ENCODE results near the gene LCP1. TPM values are rescaled to one million over a fixed set of nuclear protein-coding genes. Genes with fewer than 3 reads are reported as not detected.
A peak's percentile ranks its signal among the peaks of the same experiment; 100 is the strongest.

The LCP1 gene
- total and polyA plus RNA-seq, 2 of the 13 experiments (the other 11 are each of a cell fraction or from before 2014, with no cell fraction given), result 1.6 TPM

DNA sequence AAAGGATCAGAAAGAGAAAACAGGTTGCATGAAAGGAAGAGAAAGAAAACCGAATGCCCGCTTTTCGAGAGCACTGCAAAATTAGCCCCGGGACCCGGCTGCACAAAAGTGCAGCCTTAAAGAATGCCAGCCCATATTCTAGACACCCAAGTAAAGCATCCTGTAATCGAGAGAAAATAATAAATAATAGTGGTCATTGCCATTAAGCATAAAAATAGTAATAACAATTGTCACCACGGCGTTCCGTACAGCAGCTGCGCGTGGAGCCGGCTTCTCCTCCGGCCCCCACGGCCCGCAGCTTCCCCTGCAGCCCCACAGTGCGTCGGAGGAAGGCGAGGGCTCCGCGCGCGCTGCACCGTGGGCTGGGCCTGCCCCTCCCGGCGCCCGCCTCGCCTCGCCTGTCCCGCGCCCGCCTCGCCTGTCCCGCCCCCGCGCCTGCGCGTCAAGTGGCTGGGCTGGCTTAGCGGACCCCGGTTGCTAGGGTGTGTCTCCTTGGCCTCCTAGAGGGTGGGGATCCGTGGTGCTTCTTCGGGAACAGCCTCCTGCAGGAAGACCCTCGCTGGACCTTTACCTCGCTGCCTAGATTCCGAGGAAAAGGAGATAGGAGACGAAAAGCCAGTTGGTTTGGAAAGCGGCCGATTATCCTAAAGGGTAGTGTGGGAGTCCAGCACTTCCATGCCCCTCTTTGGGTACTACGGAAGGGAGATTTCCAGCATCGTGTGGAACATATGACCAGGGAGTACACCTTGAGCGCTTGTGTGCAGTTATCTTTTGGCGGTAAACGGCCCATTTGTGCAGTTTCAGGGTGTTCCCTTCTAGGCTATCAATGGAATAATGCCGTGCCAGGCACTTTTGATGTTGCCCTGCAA is 29.7 kb upstream of the LCP1 start, which contains the start of gene LRRC63:
Gene LRRC63, plus strand, starts transcription at position 446 of the 869 bp plus-strand sequence. CDS start 1,107 bp downstream, outside the sequence.
- peak; percentile 97 for ATAC-seq
- Histone ChIP-seq H3K9ac (ENCODE audit: insufficient read depth, low read depth, low read length) (0 out of 2 replicates have a peak within 1 kb of the TSS, but pooled peaks have one; percentile 0), H3K36me3 (replicated peaks in 1 of 2; ENCODE audit: control insufficient read depth in 1 of 2, insufficient read depth in 2 of 2, low read length in 2 of 2) (no peaks in the 10 kb centered on the region), H2AFZ (ENCODE audit: low read length) (peak within 1 kb of the TSS; percentile 56), H3K27ac (ENCODE audit: extremely low read length, insufficient read depth, low read length) (no peak within 1 kb of the TSS), H4K20me1 (ENCODE audit: insufficient read depth, low read length) (no peaks in the 10 kb centered on the region), H3K4me2 (ENCODE audit: low read depth, low read length) (peak within 1 kb of the TSS; percentile 82), H3K79me2 (ENCODE audit: insufficient read depth, low read length) (no peaks in the 10 kb centered on the region), H3K4me1 (ENCODE audit: insufficient read depth, low read length) (peaks cover 15% of the 10 kb centered on the region), H3K27me3 (ENCODE audit: control insufficient read depth in 1 of 2, insufficient read depth in 2 of 2, low read length in 2 of 2) (peaks cover 6 to 31% of the 10 kb centered on the region in 2 experiments), H3K9me3 (ENCODE audit: low read length) (no peaks in the 10 kb centered on the region), H3K4me3 (replicated peaks in 1 of 3; ENCODE audit: insufficient read depth in 1 of 3, low read depth in 2 of 3, low read length in 3 of 3) (peak within 1 kb of the TSS; percentile 38 to 68 (median 41); a peak in 5 of 6 replicates)
- no TSS peak for BruUV-seq (replicated peaks)
- no peak for FAIRE-seq
- in situ Hi-C loops (cut with HindIII; ENCODE audit: extremely low pct_ligation_motif_present, low pct_unique_long_range_greater_than_20kb) (no loop called here), intact Hi-C loops (cut with micrococcal nuclease; ENCODE audit: unreplicated experiment) (no loop called here)
- CTCF ChIA-PET (ENCODE audit: low intra/inter-chr PET ratio, low total read pairs), result no interaction called here
- 14% methylated on average over 25 of the region's 53 CpGs for WGBS (ENCODE audit: low lambda C conversion rate)
- no peak for DNase-seq (ENCODE audit: low spot score)
- POLR2A ChIA-PET, result no interaction called here
- TF ChIP-seq, protein P1, sequence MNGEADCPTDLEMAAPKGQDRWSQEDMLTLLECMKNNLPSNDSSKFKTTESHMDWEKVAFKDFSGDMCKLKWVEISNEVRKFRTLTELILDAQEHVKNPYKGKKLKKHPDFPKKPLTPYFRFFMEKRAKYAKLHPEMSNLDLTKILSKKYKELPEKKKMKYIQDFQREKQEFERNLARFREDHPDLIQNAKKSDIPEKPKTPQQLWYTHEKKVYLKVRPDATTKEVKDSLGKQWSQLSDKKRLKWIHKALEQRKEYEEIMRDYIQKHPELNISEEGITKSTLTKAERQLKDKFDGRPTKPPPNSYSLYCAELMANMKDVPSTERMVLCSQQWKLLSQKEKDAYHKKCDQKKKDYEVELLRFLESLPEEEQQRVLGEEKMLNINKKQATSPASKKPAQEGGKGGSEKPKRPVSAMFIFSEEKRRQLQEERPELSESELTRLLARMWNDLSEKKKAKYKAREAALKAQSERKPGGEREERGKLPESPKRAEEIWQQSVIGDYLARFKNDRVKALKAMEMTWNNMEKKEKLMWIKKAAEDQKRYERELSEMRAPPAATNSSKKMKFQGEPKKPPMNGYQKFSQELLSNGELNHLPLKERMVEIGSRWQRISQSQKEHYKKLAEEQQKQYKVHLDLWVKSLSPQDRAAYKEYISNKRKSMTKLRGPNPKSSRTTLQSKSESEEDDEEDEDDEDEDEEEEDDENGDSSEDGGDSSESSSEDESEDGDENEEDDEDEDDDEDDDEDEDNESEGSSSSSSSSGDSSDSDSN (CRISPR knock-in tag; IDR thresholded peaks at IDR 0.05), result no peak
- TF ChIP-seq HNF4A (CRISPR knock-in tag; IDR thresholded peaks at IDR 0.05) (no peak), TRIM24 (CRISPR knock-in tag; IDR thresholded peaks at IDR 0.05) (no peak), KAT7 (CRISPR knock-in tag; IDR thresholded peaks at IDR 0.05; ENCODE audit: borderline replicate concordance) (no peak), SALL1 (CRISPR knock-in tag; IDR thresholded peaks at IDR 0.05) (0 out of 2 replicates have a peak, but pooled peaks have one; percentile 16), ELF4 (CRISPR knock-in tag; IDR thresholded peaks at IDR 0.05; ENCODE audit: borderline replicate concordance) (no peak), KLF13 (CRISPR knock-in tag; IDR thresholded peaks at IDR 0.05) (no peak), RBFOX2 (IDR thresholded peaks at IDR 0.05; ENCODE audit: low read depth, low read length) (no peak), SMARCC2 (IDR thresholded peaks at IDR 0.05) (no peak), GATAD1 (CRISPR knock-in tag; IDR thresholded peaks at IDR 0.05) (no peak), MEIS2 (CRISPR knock-in tag; IDR thresholded peaks at IDR 0.05) (0 out of 2 replicates have a peak, but pooled peaks have one; percentile 37), ZNF678 (CRISPR knock-in tag; IDR thresholded peaks at IDR 0.05) (no peak), TAF15 (IDR thresholded peaks at IDR 0.05; ENCODE audit: low read depth, low read length, poor library complexity, severe bottlenecking) (no peak), ZNF746 (CRISPR knock-in tag; IDR thresholded peaks at IDR 0.05) (no peak), RARG (CRISPR knock-in tag; IDR thresholded peaks at IDR 0.05; ENCODE audit: low read depth) (no peak), ZNF10 (CRISPR knock-in tag; IDR thresholded peaks at IDR 0.05; ENCODE audit: borderline replicate concordance, low read depth) (no peak), ZNF777 (CRISPR knock-in tag; IDR thresholded peaks at IDR 0.05) (peak; percentile 58), ZNF782 (CRISPR knock-in tag; IDR thresholded peaks at IDR 0.05; ENCODE audit: borderline replicate concordance) (no peak), ZNF572 (CRISPR knock-in tag; IDR thresholded peaks at IDR 0.05) (no peak), TEAD3 (CRISPR knock-in tag; optimal IDR thresholded peaks at IDR 0.05; ENCODE audit: borderline replicate concordance) (no peak)
- TF ChIP-seq, protein P2, sequence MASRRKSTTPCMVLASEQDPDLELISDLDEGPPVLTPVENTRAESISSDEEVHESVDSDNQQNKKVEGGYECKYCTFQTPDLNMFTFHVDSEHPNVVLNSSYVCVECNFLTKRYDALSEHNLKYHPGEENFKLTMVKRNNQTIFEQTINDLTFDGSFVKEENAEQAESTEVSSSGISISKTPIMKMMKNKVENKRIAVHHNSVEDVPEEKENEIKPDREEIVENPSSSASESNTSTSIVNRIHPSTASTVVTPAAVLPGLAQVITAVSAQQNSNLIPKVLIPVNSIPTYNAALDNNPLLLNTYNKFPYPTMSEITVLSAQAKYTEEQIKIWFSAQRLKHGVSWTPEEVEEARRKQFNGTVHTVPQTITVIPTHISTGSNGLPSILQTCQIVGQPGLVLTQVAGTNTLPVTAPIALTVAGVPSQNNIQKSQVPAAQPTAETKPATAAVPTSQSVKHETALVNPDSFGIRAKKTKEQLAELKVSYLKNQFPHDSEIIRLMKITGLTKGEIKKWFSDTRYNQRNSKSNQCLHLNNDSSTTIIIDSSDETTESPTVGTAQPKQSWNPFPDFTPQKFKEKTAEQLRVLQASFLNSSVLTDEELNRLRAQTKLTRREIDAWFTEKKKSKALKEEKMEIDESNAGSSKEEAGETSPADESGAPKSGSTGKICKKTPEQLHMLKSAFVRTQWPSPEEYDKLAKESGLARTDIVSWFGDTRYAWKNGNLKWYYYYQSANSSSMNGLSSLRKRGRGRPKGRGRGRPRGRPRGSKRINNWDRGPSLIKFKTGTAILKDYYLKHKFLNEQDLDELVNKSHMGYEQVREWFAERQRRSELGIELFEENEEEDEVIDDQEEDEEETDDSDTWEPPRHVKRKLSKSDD (CRISPR knock-in tag; IDR thresholded peaks at IDR 0.05; ENCODE audit: low read depth), result no peak
